Smooth muscle cell of the brain vasculature (primary cell): ENCODE data around the gene DELE1.

Source experiments
- DNase-seq: peaks from one replicate; pipeline ENCODE4 v3.0.0-alpha.2; 2012; ENCODE audit warnings: low read depth, low spot score

The DELE1 gene

DNA sequence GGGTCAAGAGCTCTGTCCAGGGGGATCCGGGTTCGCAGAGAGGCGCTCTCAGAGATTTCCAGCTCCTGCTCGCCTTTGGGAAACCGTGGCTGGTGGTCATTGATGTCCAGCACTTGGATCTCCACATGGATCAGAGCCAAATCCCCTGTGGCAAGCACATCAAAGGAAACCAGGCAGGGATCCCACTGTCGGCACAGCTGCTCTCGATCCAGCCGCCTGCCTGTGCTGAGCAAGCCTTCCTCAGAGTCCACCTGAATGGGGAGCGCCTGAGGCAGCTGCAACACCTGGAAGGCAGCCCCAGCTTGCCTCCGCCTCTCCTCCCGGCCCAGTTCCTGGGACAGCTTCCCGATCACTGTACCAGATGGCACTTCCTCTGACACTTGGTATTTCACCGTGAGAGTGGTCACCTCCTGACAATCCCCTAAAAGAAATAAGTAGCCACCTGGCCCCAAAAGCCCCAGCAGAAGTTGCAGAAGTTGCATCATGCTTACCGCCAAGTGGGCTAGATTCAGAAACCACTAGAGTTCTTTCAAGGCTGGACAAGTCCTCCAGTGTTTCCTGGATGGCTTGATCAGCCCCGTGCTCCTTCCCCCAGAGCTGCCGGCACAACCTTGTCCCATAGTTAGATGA is 33.8 kb downstream of the DELE1 start:
- DNase-seq: no peak

DNA sequence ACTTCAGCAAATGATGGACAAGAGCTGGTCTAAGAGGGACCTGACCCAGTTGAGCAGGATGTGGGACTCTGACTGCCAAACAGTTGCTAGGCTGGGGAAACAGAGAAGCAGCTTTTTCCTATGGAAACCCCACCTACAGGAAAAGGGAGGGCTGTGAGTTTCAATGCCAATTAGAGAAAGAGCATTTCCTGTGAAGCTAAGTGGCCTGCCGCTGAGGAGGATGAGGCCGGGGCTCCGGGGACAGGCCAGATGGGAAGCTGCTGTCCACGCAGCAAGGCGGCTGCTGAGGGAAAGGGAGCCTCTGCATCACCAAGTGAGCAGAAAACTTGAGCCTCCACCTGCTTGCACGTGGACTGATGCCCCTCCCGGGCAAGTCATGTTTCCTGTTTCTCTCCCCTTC is 34.4 kb downstream of the DELE1 start, which contains the start of gene PCDH12:
TSS of gene PCDH12 (minus strand) at position 90 of the 400 bp plus-strand sequence. CDS start 351 bp downstream, outside the sequence.
- DNase-seq: no peak

DNA sequence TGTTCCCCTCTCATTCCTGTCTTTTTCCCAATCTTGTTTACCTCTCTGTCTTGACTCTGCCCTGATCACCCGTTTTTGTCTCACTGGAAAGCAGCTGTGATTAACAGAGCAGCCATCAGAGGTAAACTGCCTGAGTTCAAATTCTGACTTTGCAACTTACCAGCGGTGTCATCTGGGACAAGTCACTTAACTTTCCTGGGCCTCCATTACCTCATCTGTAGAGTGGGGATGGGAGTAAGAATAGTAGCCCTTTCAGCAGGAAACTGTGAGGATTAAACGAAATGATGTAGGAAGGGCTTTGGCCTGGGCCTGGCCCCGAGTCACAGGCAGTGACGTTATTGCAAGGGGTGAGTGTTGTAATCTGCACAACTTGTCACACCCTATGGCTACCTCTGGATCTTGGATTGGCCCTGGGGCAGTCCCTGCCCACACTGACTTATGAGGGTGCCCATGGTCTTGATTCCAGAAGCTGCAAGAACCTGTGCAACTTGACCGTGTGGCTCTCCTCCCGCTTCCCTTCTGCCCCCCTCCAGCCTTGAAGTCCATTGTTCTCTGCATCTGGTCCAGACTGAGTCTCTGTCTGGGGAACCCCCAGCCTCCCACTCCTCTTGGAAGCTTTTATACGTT is 35.0 kb downstream of the DELE1 start:
- DNase-seq: no peak

DNA sequence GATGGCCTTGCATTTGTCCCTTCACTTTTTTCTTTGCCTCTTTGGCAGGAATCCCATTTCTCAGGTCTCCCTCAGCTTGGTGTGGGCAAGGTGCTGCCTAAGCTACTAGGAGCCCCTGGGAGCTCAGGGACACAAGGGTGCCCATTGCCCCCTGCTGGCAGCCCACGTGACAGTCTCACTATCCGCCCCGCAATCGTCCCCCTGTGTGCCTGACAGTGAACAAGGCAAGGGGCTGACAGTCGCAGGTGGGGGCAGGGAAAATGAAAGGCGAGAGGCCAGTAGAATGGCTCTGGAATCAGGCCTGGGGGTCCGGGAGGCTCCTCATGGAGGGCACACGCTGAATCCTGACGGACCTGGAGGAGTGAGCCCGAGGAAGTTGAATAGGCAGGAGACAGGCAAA is 36.3 kb downstream of the DELE1 start:
- no peak for DNase-seq

DNA sequence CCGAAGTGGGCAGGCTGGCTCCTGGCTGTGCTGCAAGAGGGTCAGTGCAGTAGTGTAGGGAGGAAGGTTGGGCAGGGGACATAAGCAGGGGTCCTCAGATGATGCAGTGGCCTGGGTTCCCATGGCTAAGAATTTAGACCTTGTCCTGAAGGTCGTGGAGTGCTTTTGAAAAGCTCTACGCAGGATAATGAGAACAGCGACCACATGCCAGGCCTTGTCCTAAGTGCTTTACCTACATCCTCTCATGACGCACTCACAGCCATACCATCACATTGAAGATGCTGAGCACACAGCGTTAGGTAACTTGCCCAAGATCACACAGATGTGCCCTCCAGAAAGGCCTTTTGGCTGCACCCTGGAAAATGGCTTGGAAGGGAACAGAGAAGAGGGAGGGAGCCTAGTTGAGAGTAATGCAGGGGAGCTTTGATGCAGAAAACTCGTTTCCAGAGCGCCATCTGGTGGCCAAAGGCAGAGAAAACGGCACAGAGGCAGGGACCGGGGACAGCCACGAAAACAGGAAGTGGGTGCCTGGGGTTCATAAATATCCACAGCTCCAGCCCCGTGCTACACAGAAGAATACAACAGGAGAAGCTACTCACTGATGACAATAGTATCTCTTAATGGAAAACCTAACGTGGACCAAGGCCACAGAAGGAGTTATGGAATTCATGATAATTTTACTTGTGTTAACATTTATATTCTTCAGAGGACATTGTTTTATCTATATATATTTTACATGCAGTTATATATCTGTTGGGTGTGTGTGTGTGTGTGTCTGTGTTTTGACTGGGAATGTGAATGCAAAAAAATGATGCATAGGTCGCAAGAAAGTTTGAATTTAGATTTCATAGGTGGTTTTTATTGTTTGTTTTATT is 37.0 kb downstream of the DELE1 start:
- DNase-seq: peak; percentile 68

DNA sequence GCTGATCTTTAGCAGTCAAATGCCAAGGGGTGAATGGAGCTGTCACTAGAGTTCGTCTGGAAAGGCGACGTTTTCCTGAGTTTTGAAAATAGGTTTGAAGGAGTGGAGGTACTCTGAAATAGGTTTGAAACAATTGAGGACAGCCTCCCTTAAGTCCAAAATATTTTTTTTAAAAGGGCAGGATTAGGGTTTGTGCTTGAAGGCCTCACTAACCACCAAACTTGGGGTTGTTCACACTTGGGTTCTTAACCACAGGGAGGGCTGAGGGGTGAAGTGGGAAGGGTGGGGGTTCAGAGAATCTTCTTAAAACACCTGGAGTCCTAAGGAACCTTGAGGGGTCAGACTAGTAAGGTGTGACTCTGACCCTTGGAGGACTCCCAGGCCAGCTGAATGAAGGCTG is 37.8 kb downstream of the DELE1 start:
- DNase-seq: no peak

DNA sequence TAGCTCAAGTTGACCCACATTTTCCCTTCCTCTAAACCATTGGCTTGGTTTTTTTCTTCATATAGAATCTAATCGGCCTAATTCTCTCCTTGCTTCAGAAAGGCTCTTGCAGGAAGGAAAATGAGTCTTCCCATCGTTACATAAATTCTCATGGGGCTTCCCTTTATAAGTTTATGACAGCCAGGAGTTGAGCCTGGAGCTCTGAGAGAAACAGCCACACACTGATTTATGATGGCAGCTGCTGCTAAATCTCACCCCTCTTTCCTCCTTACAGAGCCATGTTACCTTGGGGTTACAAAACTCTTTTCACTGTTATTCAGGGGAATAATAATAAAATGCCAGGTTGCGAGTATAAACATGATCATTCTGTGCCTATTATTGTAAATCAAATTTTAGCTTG is 40.0 kb downstream of the DELE1 start:
- DNase-seq: no peak

DNA sequence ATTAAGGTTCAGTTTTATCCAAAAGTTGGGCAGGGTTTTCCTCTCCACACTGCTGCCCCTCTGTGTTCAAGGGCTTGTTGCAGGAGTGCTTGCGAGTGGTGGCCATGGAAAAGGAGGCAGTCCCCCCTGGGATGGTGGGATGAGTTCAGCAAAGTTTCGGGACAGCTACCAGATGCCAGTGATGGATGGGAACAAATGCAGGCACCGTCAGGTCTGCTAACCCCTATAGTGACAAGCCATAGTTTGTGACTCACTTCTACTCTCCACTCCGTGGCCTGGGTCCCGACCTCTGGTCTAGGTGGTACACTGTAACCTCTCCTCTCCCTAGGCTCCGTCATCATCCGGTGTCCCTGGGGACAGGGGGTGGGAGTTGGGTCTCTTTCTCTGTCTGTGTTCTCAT is 41.4 kb downstream of the DELE1 start:
- DNase-seq: no peak

DNA sequence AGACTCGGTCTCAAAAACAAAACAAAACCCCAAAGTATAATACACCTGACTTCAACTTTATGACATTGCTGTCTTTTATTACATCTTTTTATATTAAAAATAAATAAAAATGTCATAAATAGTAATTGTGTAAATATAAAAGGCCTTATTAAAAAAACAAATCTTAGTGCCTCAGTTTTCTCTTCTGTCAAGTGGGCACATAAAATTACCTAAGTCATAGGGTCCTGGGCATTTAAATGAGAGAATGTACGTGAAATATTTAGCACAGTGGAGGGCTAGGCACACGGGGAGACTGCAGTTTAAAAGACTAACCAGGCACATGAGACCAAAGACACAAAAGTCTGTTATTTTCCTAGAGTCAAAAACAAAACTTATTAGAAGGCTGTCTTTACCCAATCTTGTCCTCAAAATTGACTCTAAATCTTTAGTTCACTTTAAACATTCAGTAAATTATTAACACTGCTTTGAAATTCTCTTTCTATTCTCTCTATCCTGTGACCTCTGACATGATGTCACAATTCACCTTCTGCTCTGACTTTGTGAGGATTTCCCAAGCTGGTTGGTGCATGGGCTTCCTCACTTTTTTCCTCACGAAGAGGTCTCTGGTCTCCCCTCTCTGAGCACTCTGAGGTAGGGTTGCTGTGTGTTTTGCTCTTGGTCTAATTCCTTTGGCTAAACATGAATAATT is 42.7 kb downstream of the DELE1 start:
- no peak for DNase-seq

DNA sequence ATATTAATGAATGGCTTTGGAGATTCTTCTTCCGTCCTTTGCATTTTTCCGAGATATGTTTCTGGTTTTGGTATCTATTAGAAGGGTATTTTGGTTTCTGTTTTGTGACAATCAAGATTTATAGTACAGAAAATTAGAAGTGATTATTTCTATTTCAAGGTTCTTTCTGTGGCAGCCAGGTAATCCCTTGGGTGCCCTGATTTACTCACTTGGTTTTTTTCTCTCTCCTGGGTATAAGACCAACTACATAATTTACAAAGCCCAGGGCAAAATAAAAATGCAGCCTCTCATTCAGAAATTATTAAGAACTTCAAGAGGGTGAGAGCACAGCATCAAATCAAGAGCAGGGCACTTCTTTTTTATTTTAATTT is 43.3 kb downstream of the DELE1 start:
- no peak for DNase-seq

DNA sequence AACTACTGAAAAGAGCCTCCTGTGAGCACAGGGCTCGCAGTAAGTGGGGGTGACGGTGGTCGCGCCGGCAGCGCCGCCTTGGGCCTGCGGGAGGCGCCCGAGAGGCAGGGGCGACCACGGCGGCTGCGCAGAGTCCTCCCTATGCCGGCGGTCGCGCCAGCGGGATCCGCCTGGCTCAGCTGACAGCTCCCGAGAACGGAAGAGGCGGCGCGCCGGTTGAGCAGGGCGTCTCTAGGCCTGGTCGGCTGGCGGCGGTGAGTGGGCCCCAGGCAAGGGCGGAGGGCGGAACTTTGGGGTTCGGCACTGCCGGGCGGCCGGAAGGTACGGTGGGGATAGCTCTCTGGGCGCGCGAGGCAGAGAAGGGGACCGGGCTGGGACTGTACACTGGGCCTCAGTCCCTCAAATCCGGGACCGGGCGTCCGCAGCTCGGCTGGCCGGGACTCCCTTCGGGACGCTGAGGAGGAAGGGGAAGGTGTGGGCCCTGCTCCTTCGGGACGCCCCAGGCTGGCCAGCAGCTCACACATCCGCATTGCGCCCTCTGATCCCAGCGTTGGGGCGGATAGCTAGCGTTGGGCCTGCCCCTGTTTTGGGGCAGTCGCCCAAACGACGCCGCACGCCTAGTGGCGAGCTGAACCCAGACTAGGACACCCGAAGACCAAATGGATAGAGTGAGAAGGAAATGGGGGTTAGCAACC is 45.4 kb downstream of the DELE1 start, which contains the start of gene RNF14:
TSS of gene RNF14 (plus strand) at position 192 of the 695 bp plus-strand sequence. CDS start 4,484 bp downstream, outside the sequence.
- DNase-seq: peak; percentile 78

DNA sequence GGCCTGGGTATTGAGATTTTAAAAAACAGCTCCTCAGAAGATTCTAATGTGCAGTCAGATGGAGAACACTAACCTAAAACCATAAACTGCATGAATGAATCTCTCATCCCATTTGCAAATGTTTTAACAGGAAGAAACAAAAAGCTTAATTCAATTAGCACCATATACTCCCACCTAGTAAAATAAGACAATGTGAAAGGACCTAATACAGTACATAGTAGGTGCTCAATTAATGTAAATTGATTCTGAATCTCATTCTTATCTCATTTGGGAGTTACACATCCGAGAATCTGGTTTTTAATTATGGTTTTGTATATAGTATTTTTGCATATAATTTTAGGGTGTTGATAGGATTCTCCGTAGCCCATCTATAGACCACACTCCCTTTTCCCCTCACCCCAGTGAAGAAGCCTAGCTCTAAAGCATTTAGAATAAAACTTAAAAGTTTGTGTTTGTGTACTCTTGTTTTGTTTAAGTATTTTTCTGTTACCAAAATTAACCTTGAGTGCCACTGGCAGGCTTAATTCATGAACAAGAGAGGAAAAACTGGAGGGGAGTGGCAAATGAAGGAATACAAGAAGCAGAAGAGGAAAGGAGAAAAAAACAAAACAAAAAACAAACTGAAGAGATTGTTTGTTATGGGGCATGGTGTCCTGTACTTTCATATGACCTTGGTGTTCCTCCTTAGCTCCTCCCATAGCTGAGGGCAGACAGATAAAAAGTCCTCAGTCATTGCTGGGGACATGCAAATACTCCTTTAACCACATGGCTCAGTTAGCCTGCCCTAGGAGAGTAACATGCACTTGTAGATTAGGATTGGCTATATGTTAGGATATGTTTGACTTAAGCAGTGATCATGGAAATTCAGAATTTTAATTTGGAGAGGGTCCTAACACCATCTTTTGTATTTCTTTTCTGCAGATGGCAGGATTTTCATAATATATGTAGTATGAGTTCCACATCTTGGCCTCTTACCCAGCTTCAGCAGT is 46.4 kb downstream of the DELE1 start:
- no peak for DNase-seq

DNA sequence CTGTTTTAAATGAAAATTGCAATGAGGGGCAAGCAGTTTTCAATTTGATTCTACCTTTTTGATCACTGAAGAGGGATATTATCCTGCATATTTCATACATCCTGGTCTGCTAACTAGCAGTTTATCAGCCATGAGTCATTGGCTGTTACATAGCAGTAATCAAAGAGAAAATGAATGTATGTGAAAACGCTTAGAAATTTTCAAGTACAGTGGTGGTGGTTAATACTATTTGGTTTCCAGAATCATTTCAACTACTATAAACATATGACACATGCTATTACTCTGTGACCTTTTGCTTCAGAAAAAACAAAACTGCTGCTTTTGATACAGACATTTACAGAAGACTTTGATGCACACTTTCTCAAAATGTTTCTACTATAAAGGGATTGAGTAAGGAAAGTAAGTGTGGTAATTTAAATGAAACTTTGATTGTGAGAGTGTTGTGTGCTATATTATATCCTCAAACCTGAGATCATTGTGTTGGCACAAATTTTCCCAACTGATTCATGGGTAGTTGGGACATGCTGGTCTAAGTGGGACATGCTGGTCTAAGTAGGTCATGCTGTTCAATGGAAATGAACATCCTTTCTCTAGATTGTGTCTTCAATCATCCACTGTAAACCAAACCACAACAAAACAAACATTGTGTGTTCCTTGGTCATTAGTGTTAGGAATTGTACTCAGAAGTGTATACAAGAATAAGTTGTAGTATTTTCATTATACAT is 50.4 kb downstream of the DELE1 start:
- DNase-seq: no peak

DNA sequence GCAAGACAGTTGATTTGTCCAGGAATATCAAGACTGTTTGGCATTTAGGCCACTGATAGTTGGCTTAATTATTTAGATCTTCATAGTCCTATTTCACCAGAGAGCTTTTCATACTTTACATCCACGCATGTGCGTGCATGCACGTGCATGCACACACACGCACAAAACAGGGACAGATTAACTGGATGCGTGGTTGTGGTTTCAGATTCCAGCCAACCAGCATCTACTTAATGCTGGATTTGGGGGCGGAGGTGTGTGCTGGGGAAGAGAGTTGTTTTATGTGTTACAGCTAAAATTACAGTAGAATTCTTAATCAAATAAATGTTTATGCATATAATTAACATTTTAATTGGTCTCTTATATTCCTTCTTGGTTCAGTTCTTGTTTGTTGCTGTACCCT is 52.5 kb downstream of the DELE1 start:
- DNase-seq: no peak

DNA sequence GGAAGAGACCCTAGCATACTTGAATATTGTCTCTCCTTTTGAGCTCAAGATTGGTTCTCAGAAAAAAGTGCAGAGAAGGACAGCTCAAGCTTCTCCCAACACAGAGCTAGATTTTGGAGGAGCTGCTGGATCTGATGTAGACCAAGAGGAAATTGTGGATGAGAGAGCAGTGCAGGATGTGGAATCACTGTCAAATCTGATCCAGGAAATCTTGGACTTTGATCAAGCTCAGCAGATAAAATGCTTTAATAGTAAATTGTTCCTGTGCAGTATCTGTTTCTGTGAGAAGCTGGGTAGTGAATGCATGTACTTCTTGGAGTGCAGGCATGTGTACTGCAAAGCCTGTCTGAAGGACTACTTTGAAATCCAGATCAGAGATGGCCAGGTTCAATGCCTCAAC is 54.7 kb downstream of the DELE1 start:
- DNase-seq: no peak

DNA sequence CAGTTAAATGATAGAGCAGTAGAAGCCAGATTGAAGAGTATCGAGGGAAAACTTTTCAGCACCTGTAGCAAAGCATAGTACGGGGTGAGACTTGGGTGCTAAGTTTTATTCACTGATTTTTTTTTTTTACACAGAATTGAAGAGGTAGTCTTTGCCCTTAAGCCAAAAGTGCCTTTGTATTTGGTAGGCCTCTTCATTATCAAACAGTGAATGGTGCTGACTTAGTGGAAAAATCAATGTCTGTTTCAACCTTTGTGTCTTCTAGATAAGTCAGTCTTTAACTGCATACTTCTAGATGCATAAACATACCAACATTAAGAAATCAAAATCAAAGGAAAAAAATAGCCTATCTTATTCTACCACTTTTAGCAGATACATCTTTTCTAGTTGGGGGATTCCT is 59.0 kb downstream of the DELE1 start:
- no peak for DNase-seq

DNA sequence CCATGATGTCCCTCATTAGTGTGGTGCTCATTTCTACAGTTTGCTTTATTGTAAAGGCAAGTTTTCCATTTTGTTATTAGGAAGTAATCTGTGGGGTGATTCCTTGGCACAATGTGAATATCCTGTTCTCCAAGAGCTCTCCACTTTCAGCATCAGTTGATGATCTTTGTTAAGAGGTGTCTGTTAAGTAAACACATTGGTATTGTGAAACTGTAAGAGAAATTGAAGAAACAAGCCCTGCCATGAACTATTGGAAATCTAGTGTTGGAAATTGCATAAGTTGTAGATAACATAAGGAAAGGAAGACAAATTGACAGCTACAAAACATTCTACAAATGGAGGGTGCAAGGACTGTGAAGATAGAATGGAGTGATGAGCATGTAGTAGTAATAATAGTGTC is 62.4 kb downstream of the DELE1 start:
- no peak for DNase-seq

DNA sequence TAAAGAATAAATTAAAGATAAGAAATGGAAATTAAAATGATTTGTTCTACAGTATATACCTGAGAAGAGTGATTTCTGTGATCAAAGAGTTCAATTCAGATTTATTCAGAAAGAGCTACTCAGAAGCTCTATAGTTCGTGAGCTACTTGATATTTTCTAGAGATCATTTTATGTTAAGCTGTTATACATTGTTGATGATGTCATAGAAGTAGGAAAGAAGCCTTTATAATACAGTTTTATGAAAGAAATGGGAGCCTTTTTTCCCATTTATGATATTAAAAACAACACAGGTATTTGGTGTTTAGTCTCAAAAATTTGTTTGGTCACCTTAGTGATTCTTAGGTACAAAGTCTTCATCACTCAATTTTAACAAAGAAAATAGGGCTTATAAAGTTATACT is 66.0 kb downstream of the DELE1 start:
- no peak for DNase-seq
